H9 (cell line): ENCODE measurements around the gene CYP1A1. TPM values are rescaled to one million over a fixed set of nuclear protein-coding genes. Genes with fewer than 3 reads are reported as not detected.
"Not testable (repeated sequence)": the region's sequence is repeated elsewhere in the genome, so short reads cannot be mapped to it uniquely, and the experiment has no call there.

Experiments used
- DNase-seq: peaks from one replicate; pipeline ENCODE4 v3.0.0-alpha.2; 2017
- H2AFZ ChIP-seq: one replicate; pipeline ENCODE4 v1.6.1; 2013; ENCODE audit warnings: mild to moderate bottlenecking, low read length, control low read depth, moderate library complexity
- H2AK5ac ChIP-seq: 2 replicates; pipeline ENCODE4 v1.6.1; 2013; ENCODE audit warnings: low read length, control low read depth, mixed read lengths; ENCODE audit not compliant: insufficient read length
- H2BK120ac ChIP-seq: one replicate; pipeline ENCODE4 v1.6.1; 2013; ENCODE audit warnings: low read depth, mild to moderate bottlenecking, low read length, control low read depth, inconsistent platforms; ENCODE audit not compliant: poor library complexity, severe bottlenecking
- H2BK12ac ChIP-seq: 2 replicates; pipeline ENCODE4 v1.6.1; 2013; ENCODE audit warnings: low read length, control low read depth, mixed read lengths, low read depth; ENCODE audit not compliant: insufficient read length
- H2BK15ac ChIP-seq: 2 replicates; pipeline ENCODE4 v1.6.1; 2013; ENCODE audit warnings: low read depth, low read length, control low read depth
- H2BK20ac ChIP-seq: one replicate; pipeline ENCODE4 v1.6.1; 2013; ENCODE audit warnings: low read depth, mild to moderate bottlenecking, low read length, control low read depth, inconsistent platforms; ENCODE audit not compliant: poor library complexity, severe bottlenecking
- H2BK5ac ChIP-seq: 2 replicates; pipeline ENCODE4 v1.6.1; 2013; ENCODE audit warnings: low read length, control low read depth, mixed read lengths; ENCODE audit not compliant: insufficient read length
- H3K14ac ChIP-seq: 2 replicates; pipeline ENCODE4 v1.6.1; 2013; ENCODE audit warnings: low read length, control low read depth; ENCODE audit not compliant: insufficient read depth
- H3K18ac ChIP-seq: 2 replicates; pipeline ENCODE4 v1.6.1; 2013; ENCODE audit warnings: low read depth, mild to moderate bottlenecking, mixed read lengths, low read length, control low read depth; ENCODE audit not compliant: insufficient read length
- H3K23ac ChIP-seq: 2 replicates; pipeline ENCODE4 v1.6.1; 2013; ENCODE audit warnings: low read length, control low read depth, mixed read lengths, low read depth; ENCODE audit not compliant: insufficient read length
- H3K23me2 ChIP-seq: 2 replicates; pipeline ENCODE4 v1.6.1; 2013; ENCODE audit warnings: low read depth, mild to moderate bottlenecking, mixed read lengths, low read length, control low read depth; ENCODE audit not compliant: insufficient read length, poor library complexity, severe bottlenecking
- H3K27ac ChIP-seq: 2 replicates; pipeline ENCODE4 v1.5.1; 2013; ENCODE audit warnings: low read length, control low read depth, mixed read lengths, low read depth; ENCODE audit not compliant: insufficient read length
- H3K27me3 ChIP-seq: 2 replicates; pipeline ENCODE4 v1.6.1; 2013; ENCODE audit warnings: low read length, control low read depth, inconsistent platforms; ENCODE audit not compliant: insufficient read depth
- H3K4ac ChIP-seq: 2 replicates; pipeline ENCODE4 v1.6.1; 2013; ENCODE audit warnings: low read depth, mild to moderate bottlenecking, control low read depth, inconsistent platforms, low read length, moderate library complexity
- H3K4me1 ChIP-seq: 2 replicates; pipeline ENCODE4 v1.6.1; 2013; ENCODE audit warnings: low read length, control low read depth, inconsistent platforms; ENCODE audit not compliant: insufficient read depth
- H3K4me2 ChIP-seq: 2 replicates; pipeline ENCODE4 v1.6.1; 2013; ENCODE audit warnings: low read length, control low read depth, mixed read lengths; ENCODE audit not compliant: insufficient read length, insufficient read depth
- H3K56ac ChIP-seq: 2 replicates; pipeline ENCODE4 v1.6.1; 2013; ENCODE audit warnings: low read depth, mild to moderate bottlenecking, mixed read lengths, low read length, control low read depth; ENCODE audit not compliant: insufficient read length
- H3K79me1 ChIP-seq: 2 replicates; pipeline ENCODE4 v1.6.1; 2013; ENCODE audit warnings: low read depth, mild to moderate bottlenecking, moderate library complexity, low read length, control low read depth, inconsistent platforms; ENCODE audit not compliant: insufficient read depth, poor library complexity, severe bottlenecking
- H3K79me2 ChIP-seq: 2 replicates; pipeline ENCODE4 v1.6.1; 2013; ENCODE audit warnings: low read length, control low read depth, inconsistent platforms; ENCODE audit not compliant: insufficient read depth
- H3K9ac ChIP-seq: 2 replicates; pipeline ENCODE4 v1.6.1; 2013; ENCODE audit warnings: low read length, control low read depth, mixed read lengths; ENCODE audit not compliant: insufficient read length; ENCODE audit errors: extremely low read depth
- H3K9me3 ChIP-seq: one replicate; pipeline ENCODE4 v1.6.1; 2013; ENCODE audit warnings: low read depth, low read length, inconsistent platforms; ENCODE audit not compliant: control insufficient read depth
- H3T11ph ChIP-seq: one replicate; pipeline ENCODE4 v1.6.1; 2013; ENCODE audit warnings: mild to moderate bottlenecking, low read length, control low read depth, inconsistent platforms
- H4K20me1 ChIP-seq: one replicate; pipeline ENCODE4 v1.6.1; 2013; ENCODE audit not compliant: control insufficient read depth, insufficient read length, insufficient read depth
- H4K5ac ChIP-seq: 2 replicates; pipeline ENCODE4 v1.6.1; 2013; ENCODE audit warnings: low read depth, mild to moderate bottlenecking, mixed read lengths, low read length, control low read depth; ENCODE audit not compliant: insufficient read length
- H4K8ac ChIP-seq: replicated peaks from 2 replicates; pipeline ENCODE4 v1.6.1; 2013; ENCODE audit warnings: low read length, control low read depth, mixed read lengths, low read depth; ENCODE audit not compliant: insufficient read length
- H4K91ac ChIP-seq: 2 replicates; pipeline ENCODE4 v1.6.1; 2013; ENCODE audit warnings: low read depth, mild to moderate bottlenecking, moderate library complexity, mixed read lengths, low read length, control low read depth; ENCODE audit not compliant: insufficient read length
- H3K27ac Mint-ChIP-seq, 3 experiments: 2 replicates in 2 of 3; 3 replicates in 1 of 3; pipeline ENCODE4 v1.8.0; 2020 to 2021; ENCODE audit warnings: mixed read lengths in 3 of 3, mild to moderate bottlenecking in 1 of 3, moderate library complexity in 1 of 3
- H3K27me3 Mint-ChIP-seq: 2 replicates; pipeline ENCODE4 v1.8.0; 2021; ENCODE audit warnings: low read depth, mild to moderate bottlenecking, moderate library complexity, mixed read lengths
- H3K36me3 Mint-ChIP-seq, 3 experiments: 2 replicates in 2 of 3; 3 replicates in 1 of 3; pipeline ENCODE4 v1.8.0; 2020 to 2021; ENCODE audit warnings: low read depth in 3 of 3, mixed read lengths in 3 of 3; ENCODE audit not compliant: insufficient read depth in 1 of 3
- H3K4me1 Mint-ChIP-seq, 2 experiments: 2 replicates each; pipeline ENCODE4 v1.8.0; 2020; ENCODE audit warnings: mixed read lengths in 2 of 2
- H3K4me3 Mint-ChIP-seq, 2 experiments: 2 replicates in 1 of 2; 3 replicates in 1 of 2; pipeline ENCODE4 v1.8.0; 2020 to 2021; ENCODE audit warnings: mild to moderate bottlenecking in 2 of 2, mixed read lengths in 2 of 2, moderate library complexity in 1 of 2
- H3K9me3 Mint-ChIP-seq, 2 experiments: 2 replicates in 1 of 2; 3 replicates in 1 of 2; pipeline ENCODE4 v1.8.0; 2020; ENCODE audit warnings: mild to moderate bottlenecking in 2 of 2, mixed read lengths in 2 of 2, moderate library complexity in 1 of 2
- WGBS: extraction: QIAGEN DNeasy Blood & Tissue Kit; methylation state at CpG from one replicate; pipeline ENCODE4 v1.1.7; 2013; ENCODE audit warnings: missing lambda C conversion rate, low lambda C conversion rate, mixed read lengths; ENCODE audit not compliant: insufficient read length; ENCODE audit errors: extremely low coverage; 5-methylcytosine and 5-hydroxymethylcytosine counted together
- total RNA-seq: library from RNA; stranded (reverse); gene quantifications from 2 replicates; pipeline ENCODE4 v1.2.1, GENCODE V29; 2021

CYP1A1 gene
- total RNA-seq, 1 experiment from 2014 or later: 0.33 TPM

DNA sequence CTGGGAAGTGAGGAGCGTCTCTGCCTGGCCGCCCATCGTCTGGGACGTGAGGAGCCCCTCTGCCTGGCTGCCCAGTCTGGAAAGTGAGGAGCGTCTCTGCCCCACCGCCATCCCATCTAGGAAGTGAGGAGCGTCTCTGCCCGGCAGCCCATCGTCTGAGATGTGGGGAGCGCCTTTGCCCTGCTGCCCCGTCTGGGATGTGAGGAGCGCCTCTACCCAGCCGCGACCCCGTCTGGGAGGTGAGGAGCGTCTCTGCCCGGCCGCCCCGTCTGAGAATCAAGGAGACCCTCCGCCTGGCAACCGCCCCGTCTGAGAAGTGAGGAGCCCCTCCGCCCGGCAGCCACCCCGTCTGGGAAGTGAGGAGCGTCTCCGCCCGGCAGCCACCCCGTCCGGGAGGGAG, 3.4 kb upstream of the CYP1A1 start:
- H3K4ac ChIP-seq, H3T11ph ChIP-seq, H3K56ac ChIP-seq, H3K4me1 ChIP-seq, DNase-seq, H3K9me3 ChIP-seq, H3K79me1 ChIP-seq, H3K79me2 ChIP-seq, H2AK5ac ChIP-seq, H4K8ac ChIP-seq, H3K4me2 ChIP-seq, H3K18ac ChIP-seq, H2BK12ac ChIP-seq, H3K27me3 ChIP-seq, H4K5ac ChIP-seq, H2BK5ac ChIP-seq, H3K4me1 Mint-ChIP-seq, H3K23ac ChIP-seq, H4K20me1 ChIP-seq, H3K4me3 Mint-ChIP-seq, H3K9ac ChIP-seq, H4K91ac ChIP-seq, H3K14ac ChIP-seq, H2BK20ac ChIP-seq, H2BK15ac ChIP-seq, H2BK120ac ChIP-seq, H3K36me3 Mint-ChIP-seq, H3K27ac Mint-ChIP-seq, H2AFZ ChIP-seq, H3K27ac ChIP-seq: not testable (repeated sequence)
- peaks cover 81% of the 10 kb centered on the region for H3K27me3 Mint-ChIP-seq
- H3K23me2 ChIP-seq: peaks cover 12% of the 10 kb centered on the region
- H3K9me3 Mint-ChIP-seq: peaks cover 6 to 12% of the 10 kb centered on the region in 2 experiments
- WGBS: no CpG with 5 or more reads among the region's 30 CpGs
